HG02623 (cell line): Measurements from ENCODE around the gene TMEM42.
"Not testable (repeated sequence)": the region's sequence is repeated elsewhere in the genome, so short reads cannot be mapped to it uniquely, and the experiment has no call there.

Experiments used
- ATAC-seq: cut with Tn5 transposase; IDR thresholded peaks from one replicate; pipeline ENCODE4 v1.9.1; 2021; ENCODE audit warnings: moderate library complexity; ENCODE audit not compliant: unreplicated experiment

TMEM42 gene

DNA sequence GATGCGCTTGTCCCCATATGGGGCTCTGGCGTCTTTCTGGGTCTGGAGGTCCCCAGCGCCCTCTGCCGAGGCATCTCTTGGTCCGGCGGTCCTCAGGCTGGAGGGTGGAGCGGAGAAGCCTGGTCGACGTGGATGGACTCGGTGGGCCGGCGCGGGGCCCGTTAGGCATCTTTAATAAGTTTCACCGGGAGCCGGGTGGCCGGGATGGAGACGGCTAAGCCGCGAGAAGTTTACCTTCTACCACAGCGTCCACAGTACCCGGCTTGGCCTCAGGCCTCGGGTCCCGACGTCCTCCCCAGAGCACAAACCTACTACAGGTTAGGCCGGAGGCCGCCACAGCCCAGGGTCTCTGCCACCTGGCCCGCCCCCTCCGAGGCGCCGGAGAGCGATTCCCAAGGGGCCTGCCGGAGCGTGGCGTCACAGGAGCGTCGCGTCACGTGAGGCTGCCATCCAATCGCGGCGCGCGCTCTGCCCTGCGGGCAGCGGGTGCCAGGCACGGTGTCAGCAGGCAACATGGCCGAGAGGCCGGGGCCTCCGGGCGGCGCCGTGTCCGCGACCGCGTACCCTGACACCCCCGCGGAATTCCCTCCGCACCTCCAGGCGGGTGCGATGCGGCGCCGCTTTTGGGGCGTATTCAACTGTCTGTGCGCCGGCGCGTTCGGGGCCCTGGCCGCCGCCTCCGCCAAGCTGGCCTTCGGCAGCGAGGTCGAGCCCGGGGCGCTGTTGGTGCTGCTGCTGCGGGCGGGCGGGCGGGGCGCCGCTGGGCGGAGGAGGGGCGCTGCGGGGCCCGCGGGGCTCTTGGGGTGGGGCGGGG lies at the start of gene TMEM42:
Gene TMEM42, plus strand, starts transcription at position 501 of the 814 bp plus-strand sequence. Its CDS starts 13 bp downstream, at position 514.
- ATAC-seq: peak; percentile 93

- ATAC-seq: no peak
These were observed 47.0 kb upstream of the TMEM42 start for GRCh38 chr3:44814751-44815150.

DNA sequence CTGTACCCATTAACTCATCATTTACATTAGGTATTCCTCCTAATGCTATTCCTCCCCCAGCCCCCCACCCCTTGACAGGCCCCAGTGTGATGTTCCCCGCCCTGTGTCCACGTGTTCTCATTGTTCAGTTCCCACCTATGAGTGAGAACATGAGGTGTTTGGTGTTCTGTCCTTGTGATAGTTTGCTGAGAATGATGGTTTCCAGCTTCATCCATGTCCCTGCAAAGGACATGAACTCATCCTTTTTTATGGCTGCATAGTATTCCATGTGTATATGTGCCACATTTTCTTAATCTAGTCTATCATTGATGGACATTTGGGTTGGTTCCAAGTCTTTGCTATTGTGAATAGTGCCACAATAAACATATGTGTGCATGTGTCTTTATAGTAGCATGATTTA lies 45.4 kb upstream of the TMEM42 start:
- ATAC-seq: not testable (repeated sequence)

DNA sequence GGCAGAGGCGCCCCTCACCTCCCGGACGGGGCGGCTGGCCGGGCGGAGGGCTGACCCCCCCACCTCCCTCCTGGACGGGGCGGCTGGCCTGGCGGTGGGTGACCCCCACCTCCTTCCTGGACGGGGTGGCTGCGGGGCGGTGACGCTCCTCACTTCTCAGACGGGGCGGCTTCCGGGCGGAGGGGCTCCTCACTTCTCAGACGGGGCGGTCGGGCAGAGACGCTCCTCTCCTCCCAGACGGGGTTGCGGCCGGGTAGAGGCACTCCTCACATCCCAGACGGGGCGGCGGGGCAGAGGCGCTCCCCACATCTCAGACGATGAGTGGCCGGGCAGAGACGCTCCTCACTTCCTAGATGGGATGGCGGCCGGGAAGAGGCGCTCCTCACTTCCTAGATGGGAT lies 40.5 kb upstream of the TMEM42 start:
- ATAC-seq: not testable (repeated sequence)

DNA sequence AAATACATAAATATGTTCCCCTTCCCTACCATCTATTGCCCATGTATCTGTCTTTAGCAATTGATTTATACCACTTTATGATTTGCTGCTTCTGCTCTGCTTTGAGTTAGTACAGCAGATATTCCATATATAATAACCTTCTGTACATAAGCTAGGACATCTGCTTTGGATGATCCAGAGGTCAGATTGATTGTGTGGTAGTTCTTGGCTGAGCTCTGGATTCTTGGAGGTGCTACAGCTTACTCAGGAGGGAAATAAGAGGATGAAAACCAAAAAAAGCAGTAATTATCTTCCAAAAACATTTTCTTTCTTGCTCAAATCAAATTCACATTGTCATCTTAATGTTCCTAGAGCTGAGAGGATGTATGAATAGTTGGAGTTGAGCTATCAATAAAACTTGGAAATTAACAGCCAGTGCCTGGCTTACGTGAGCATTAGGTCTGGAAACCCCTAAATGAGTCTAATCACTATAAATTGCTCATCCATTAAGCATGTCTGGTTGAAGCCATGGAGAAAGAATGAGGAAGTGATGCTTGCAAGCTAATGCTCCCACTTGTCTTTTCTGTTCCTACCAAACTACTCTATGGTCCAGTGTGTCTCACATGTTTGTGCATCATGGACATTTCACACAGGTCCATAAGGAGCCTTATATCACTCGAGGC lies 36.3 kb upstream of the TMEM42 start:
- no peak for ATAC-seq

DNA sequence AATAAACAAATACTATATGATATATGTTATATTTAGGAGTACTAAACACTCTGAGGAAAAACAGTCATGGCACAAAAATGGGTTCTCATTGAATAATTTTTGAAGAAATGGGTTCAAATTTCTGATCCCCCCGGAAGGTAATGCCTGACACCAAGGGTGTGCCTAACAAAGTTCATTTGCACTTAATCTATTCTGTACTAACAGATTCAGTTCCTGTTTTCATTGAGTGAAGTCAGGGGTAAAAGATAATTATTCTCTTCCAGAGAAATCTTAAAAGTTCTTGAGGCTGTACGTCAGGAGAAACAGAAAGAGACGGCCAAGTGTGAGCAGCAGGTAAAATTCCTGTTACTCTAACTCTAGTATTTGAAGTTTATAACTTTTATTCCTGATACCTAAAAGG lies 34.5 kb upstream of the TMEM42 start:
- ATAC-seq: no peak

DNA sequence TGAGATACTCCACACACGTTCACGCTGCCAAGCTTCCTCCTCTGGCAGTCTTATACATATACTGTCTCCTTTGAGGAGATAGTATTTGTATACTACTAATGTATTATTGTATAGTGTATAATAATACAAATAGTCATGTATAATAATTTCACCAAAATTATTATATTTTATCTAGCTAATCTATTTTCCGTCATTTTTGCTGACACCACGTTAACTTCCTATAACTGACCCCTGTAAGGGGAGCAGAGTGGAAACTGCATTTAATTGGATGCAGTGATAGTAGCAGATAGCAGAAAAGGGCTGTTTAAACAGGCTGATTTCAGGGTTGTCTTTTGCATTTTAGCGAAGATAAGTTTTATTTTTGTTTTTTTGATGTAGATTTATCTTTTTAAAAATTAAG lies 30.5 kb upstream of the TMEM42 start:
- ATAC-seq: no peak

DNA sequence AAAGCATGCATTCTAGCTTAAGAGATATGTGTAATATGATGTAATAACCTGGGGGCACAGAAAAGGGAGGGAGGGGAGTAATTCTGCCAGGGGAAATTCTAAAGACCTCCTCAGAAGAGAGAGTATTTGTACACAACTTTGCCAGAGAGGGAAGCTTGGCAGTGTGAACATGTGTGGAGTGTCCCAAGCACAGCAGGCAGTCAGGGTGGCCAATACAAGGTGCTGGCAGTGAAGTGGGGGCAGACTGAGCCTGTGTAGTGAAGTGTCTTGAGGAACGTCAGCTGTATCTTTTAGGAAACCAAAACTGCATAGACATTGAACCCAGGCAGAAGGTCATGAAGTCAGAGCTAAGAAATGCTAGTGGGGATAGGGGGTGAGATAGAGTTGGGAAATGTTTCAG lies 29.7 kb upstream of the TMEM42 start:
- ATAC-seq: no peak

- ATAC-seq: no peak
These were observed 28.7 kb upstream of the TMEM42 start for GRCh38 chr3:44832965-44833364.

DNA sequence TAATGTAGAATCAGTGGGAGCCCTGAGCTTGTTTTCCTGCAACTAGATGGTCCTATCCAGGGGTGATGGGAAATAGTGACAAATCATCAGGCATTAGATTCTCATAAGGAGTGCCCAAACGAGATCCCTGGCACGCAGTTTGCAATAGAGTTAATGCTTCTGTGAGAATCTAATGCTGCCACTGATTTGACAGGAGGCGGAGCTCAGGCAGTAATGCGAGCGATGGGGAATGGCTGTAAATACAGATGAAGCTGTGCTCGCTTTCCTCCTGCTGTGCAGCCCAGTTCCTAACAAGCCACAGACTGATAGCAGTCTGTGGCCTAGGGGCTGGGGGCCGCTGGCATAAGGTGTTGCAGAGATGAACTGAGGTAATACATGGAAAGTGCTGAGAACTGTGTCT lies 28.3 kb upstream of the TMEM42 start:
- no peak for ATAC-seq

DNA sequence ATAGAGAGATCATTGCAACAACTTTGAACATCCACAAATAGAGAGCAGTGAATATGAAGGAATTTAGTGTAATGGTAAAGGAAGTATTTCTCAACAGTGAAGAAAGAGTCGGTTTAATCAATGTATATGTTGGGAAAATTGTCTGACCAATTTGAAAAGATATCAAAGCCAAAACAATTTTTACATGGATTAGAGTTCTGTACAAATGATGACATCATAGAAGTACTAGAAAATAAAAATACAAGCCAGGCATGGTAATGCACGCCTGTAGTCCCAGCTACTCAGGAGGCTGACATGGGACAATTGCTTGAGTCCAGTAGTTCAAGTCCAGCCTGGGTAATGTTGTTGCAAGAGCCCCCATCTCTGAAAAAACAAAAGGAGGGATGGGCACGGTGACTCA lies 26.0 kb upstream of the TMEM42 start:
- ATAC-seq: no peak

DNA sequence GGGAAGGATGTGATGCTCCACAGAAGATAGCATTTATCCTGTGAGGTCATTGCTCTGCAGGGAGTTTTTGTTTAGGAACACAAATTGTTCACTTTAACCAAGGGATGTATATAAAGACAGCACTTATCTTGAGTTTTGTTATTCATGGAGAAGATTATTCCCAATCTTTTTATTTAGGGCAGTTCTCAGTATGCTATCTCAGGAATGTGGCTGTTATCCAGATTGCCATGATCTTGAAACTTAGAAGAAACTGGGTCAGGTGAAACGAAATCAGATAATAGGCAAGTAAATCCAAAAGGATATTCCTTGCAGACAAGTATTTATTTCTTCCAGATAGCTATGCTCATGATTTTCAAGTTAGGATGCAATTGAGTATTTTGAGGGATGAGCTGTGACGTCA lies 19.3 kb upstream of the TMEM42 start:
- ATAC-seq: no peak

DNA sequence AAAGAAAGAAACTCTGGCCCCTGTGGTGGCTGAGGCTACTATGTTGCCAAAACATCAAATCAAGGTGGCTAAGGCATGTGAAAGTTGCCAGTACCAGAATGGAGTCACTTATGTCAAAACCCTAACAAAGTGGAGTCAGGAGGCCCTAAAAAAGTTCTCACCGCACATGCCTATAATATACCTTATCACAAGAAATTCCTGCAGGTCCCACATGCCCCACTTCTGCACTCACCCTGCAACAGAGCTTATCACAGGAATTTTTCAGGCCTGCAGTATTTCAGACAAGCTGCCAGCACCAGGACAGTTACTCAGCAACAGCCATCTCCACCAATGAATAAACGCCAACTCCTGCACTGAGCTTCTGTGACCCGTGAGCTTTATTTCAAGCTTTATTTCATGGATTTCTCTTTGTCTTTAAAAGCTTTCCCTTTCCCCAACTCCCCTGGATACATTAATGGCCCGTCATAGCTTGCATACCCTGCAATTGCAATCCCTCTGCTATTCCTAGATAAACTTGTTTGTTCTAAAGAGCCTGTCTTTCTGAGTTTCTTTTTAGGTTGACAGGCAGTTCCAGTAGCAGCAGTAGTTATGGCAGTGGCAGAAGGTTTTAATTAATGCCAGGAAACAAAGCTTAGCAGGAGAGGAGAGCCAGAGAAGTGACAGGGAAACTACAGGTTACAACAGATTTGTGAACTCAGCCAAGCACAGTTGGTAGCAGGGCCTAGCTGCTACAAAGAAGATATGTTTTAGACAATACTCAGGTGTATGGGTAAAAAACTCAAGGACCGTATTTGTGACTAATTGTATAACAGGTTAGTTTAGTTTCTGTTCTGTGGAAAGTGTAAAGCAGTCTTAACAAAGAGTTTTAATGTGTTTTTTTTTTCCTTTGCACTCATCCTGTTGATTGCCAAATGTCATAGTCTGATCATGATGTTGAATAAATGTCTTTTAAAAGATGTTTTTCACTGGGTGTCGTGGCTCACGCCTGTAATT lies 15.9 kb upstream of the TMEM42 start:
- ATAC-seq: no peak

DNA sequence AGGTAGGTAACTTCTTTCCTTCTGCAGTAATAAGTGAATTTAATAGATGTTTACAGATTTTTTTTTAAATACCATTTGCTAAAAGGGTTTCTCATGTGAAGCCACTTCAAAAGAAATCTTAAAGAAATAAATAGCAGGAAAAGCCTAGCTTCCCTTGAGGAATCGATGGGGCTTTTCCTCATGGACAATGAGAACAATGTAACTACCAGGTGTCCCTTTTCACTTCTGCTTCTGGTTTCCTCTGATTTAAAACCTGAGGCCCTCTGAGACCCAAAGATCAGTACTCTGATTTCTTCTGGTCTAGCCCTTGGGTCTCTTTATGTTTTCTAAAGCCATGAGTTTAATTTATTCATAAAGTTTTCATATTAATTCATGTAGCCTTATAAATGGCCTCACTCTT lies 13.1 kb upstream of the TMEM42 start:
- ATAC-seq: no peak

- ATAC-seq: not testable (repeated sequence)
These were observed 5.0 kb upstream of the TMEM42 start for GRCh38 chr3:44856663-44857062.

GRCh38 chr3:44860117-44860516 lies 1.6 kb upstream of the TMEM42 start:
- ATAC-seq: no peak

GRCh38 chr3:44862226-44862637 lies 520 bp downstream of the TMEM42 start:
- peak; percentile 25 for ATAC-seq

DNA sequence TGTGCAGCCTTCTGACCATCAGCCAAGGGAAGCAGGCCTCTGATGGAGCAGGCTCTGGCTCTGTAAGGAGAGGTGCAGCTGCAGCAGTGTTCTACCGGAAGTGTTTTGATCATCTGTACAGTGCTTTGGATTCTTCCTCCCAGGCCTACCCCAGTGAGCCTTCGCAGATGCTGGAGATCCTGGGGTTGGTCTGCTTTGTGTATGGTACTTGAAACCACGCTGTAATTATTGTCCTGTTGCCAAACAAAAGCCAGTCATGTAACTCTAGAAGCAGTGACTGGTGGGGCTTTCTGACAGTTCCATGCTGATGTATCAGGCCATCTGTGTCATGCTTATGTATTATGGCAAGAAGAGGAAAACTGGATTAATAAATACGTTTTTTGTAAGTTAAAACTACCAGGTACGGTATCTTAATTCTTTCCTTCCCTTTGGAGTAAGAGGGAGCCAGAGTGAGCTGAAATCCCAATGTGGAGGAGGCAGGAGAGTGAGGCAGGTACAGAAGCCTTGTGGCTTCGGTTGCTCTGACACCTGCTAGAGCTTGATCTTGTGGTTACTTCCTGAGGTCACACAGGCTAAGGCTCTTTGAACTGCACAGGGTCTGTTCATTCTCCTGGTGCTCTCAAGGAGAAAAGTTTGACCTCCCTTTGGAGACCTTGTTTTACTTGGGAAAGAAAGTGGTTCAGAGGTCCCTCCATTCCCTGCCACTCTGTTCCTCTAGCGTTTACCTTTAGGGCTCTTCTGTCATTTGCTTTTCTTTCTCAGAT lies 3.7 kb downstream of the TMEM42 start:
- ATAC-seq: no peak

DNA sequence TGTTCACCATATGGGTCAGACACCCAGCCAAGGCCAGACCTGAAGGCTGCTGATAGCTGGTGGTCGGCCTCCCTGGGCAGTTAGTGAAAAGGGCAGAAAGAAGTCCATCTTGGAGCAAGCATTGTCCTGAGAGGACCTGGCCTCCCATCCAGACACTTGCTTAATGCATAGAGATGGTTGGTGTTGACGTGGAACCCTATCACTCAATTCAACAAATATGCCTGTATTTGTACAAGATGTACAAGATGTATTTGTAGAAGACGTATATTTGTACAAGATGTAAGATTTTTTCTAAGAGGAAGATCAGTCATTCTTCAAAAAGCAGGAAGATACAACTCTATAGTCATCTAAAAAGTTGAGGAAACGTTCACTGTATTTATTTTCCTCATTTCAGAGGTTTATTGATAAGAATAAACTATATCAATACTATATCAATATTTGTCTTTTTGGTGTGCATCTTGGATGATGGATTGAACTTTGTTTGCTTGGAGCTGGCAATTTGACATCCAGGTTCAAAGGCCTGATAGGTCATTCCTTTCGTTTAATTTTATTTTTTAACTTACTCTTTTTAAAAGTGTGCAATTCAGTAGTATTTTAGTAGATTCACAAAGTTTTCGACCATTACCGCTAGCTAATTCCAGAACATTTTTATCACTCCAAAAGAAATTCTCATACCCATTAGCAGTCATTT lies 5.9 kb downstream of the TMEM42 start:
- ATAC-seq: no peak
